Activated CD4-positive, alpha-beta T cell treated with anti-CD3 and anti-CD28 coated beads for 4 hours (primary cell): ENCODE results near the gene WBP4.

ENCODE experiments used
- DNase-seq, 2 donors: peaks; one replicate each; pipeline ENCODE4 v3.0.0-alpha.2; 2020

The WBP4 gene

DNA sequence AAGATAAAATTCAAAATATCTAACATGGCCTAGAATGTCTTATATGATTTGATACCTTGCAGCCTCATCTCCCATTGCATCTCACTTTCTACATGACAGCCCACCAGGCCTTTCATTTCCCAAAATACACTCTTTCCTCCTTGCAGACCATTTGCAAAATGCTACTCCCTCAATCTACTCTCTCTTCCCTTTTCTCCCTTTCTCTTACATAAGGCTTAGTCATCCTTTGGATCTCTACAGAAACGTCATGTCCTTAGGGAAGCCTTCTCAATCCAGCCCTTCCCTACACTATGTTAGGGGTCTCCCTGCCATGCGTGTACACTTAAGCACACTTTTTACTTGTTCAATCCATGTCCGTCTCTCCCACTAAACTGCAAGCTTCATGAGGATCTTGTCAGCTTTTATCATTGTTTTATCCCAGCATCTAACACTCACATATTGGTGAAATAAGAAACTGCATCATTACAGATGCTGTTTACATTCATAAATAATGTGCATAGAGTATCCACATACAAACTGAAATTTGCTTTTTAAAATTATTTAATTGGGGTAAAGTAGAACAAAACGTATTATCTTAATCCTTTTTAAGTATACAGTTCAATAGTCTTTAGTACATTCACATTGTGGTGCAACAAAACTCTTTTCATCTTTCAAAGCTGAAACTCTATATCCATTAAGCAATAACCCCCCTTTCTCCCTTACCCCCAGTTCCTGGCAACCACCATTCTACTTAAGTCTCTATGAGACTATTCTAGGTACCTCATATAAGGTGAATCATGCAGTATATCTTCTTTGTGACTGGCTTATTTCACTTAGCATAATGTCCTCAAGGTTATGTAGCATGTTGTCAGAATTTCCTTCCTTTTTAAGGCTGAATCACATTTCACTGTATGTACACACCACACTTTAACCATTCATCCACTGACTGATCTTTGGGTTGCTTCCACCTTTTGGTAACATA is 11.5 kb upstream of the WBP4 start:
- DNase-seq: no peak

DNA sequence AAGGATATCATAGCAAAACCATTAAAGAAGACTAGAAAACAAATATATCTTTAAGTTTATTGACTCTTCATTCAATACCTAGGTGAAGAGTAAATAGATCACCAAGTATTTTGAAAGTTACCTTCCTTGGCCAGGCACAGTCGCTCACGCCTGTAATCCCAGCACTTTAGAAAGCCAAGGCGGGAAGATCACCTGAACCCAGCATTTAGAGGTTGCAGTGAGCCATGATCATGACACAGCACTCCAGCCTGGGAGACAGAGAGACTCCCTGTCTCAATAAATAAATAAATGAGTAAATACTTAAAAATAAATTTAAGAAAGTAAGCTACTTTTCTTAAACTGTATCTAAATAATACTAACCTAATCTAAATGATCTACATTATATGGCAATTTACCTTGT is 8.9 kb upstream of the WBP4 start:
- no peak for DNase-seq

DNA sequence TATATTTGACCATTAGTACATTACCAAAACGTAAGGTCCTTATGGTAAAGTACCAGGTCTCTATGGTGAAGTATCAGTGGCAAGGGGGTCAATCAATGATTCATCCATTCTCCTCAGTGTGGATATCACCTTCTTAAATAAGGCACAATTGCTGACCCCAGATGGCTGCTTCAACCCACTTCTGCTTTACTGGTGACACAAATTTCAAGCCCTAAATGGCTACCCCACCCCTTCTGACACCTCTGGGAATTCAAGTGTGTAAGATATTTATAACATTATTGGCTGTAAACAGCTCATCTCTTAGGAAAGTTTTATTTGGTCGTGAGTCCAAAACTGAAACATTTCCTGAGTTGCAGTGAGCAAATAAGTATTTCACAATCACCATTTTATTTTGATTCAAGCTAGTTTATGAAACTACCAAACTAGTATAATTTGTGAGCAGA is 7.9 kb upstream of the WBP4 start:
- no peak for DNase-seq

DNA sequence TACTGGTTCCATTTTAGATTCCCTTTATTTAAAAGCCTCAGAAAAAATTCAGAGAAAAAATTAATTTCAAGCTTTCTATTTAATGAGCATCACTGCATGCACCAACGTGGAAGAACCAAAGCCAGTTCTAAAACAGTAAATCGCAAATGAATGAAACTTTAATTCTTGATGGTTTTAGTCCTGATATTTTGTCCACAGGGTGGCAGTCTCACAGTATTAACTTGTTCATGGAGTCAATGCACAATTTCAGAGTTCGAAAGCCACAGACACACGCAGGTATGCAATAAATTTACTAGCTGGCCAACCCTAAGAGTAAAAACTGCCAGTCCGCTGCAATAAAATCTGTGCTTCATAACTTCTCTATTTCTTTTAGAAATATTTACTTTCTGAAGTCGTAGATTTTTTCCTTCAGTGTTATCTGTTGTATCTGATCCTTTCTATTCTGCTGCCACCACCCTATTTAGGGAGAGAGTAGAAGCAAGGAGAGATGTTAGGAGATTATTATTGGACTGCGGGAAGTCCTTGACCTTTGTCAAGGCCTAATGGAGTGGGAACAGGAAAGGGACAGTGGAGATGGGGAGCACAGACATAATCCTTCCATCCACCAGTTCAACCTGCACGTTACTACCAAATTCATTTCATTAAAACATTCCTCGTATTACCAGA is 7.0 kb upstream of the WBP4 start:
- DNase-seq: peak; percentile 45 to 54

DNA sequence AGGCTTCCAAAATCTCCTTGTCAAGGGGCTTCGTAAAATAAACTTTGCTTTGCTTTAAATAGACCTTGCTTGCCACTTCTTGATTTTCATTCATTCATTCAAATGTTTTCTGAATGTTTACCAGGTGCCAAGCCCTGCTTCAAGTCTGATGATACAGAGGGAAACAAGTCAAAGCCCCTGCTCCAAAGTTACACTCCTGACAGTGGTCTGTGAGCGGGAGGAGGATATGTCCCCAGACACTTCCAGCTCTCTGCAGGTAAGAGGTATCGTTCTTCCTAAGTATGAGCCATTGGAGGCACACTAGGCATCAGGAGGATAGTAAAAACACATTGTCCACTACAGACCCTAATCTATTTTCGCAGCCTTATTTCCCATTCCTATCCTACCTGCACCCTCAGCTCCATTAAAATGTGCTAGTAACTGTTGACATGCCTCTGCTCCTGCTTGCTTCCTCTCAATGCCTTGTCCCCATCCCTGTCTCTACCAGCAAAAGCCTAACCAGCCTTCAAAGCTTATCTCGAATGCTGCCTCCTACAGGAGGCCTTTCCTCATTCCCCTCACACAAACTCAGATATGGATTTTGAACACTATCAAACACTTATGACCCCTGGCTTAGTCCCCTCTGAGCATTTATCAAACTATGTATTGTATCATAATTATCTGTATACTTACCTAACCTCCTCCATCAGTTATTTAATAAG is 6.2 kb upstream of the WBP4 start:
- DNase-seq: no peak

DNA sequence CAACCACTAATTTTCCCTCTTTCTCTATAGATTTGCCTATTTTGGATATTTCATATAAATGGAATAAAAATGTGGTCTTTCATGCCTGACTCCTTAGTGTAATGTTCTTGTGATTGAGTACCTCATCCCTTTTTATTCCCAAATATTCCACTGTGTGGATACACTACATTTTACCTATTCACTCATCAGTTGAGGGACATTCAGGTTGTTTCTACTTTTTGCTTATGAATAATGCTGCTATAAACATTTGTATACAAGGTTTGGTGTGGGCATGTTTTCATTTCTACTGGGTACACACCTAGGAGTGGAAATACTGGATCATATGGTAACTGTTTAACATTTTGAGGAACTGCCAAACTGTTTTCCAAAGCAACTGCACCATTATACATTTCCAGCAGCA is 5.1 kb upstream of the WBP4 start:
- DNase-seq: no peak

DNA sequence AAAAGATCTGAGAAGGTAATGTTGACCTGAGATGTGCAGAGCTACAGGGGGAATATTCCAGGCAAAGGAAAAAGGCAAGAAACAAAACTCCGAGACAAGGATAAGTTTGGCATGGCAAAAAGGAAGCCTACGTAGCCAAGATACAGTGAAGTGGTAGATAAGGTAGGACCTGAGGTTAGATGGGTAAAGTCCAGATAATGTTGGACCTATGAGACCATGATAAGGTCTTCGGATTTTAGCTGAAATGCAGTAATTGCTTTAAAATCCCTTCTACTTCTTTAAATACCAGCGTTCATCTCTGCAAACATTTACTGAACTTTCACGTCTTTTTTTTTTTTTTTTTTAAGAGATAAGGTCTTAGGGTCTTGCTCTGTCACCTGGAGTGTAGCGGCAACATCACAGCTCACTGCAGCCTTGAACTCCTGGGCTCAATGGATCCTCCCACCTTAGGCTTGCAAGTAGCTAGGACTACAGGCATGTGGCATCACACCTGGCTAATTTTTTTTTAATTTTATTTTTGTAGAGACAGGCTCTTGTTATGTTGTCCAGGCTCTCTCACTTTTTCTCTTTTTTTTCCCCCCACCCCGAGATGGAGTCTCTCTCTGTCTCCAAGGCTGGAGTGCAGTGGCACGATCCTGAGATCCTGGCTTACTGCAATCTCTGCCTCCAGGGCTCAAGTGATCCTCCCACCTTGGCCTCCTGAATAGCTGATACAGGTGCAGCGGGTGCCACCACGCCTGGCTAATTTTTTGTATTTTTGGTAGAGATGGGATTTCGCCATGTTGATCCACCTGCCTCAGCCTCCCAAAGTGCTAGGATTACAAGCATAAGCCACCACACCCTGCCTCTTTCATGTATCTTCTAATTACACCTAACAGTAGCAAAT is 4.2 kb upstream of the WBP4 start:
- DNase-seq: no peak

DNA sequence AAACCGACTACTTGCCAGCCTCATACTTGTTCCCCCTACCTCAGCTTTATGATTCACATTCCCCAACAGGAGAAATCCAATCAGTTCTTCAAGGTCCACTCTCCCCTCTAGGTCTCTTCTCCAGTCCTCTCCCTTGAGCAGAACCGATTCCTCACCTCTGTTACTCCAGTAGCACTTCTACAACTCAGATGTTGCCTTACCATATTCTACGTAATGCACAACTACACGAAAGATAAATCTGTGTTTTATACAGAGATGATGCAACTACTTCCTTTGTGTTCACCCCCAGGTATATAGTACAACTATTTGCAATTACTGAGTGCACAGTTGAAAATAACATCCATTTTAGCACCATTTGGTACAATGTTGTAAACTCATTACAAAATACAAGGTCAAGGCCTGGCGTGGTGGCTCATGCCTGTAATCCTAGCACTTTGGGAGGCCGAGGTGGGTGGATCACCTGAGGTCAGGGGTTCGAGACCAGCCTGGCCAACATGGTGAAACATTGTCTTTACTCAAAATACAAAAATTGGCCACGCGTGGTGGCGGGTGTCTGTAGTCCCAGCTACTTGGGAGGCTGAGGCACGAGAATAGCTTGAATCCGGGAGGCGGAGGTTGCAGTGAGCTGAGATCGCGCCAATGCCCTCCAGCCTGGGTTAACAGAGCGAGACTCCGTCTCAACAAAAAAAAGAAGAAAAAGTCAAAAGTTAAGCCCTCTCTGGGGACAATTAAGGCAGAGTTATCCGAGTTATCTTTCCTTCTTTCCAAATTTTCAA is 2.8 kb upstream of the WBP4 start:
- DNase-seq: no peak

DNA sequence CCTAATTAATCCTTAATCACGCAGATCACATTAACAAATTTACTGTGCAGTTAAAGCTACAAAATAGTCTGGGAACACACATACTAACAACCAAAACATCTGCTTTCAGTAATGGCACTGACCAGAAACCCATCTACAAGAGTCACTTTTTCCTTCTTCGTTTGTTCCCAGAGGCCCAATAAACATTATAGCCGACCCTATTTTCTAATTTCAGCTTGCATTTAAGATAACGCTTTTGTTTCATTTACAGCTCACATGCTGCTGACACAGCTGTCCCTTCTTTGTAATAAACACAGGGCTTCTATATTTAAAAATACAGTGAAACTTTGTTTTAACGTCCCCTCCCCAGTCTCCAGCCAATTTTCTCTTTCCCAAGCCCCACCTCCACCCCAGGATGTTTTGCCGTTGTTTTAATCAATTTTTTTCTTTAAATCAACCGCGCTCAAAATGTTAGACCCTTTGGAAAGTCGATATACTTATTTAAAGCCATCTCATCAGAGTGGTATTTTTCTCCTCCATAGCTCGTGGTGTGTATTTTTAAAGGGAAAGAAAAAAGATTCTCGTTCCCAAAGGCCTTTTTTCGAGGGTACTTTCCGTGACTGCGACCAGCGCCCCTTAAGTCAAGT is 1.7 kb upstream of the WBP4 start:
- DNase-seq: no peak

DNA sequence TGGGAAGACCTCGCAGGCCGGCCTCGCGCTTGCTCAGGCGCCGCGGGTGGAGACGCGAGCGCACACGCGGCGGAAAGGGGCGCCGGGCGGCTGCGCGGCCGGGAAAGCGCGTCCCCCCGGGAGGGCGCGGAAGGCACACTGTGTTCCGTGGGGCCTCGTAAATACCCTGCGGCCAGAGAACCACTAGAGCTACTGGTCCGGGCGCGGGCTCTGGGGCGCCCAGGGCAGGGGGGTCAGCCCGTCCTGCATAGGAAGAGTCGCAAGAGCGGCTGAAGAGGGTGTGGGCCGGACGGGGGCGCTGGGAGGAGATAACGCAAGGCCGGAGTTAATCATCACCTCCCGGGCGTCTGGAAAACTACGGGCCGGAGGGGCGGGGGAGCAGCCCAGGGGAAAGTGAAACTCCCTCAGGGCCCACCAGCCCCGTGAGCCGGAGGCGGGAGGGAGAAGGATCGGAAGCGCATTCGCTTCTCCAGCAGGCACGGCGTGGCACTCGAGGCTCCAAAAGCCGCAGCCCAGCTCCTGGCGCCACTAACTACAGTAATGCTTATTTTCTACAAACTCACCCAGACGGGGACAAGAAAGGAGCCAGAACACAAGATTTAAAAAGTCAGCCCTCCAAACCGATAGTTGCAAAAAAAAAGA is 1.1 kb upstream of the WBP4 start:
- DNase-seq: peak; percentile 68 to 82

DNA sequence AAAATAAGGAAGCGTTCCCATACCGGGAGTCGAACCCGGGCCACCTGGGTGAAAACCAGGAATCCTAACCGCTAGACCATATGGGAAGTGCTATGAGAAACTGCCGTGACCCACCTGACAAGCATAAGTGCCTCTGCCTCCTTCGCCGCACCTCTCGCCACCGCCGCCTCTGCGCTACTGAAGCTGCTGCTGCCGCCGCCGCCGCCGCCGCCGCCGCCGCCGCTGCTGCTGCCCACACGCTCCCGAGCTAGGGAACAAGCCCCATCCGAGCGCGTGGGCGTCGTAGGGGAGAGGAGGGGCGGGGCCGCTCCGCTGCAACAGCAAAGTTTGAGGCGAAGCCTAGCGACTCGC is 610 bp upstream of the WBP4 start:
- DNase-seq: peak; percentile 93 to 95

DNA sequence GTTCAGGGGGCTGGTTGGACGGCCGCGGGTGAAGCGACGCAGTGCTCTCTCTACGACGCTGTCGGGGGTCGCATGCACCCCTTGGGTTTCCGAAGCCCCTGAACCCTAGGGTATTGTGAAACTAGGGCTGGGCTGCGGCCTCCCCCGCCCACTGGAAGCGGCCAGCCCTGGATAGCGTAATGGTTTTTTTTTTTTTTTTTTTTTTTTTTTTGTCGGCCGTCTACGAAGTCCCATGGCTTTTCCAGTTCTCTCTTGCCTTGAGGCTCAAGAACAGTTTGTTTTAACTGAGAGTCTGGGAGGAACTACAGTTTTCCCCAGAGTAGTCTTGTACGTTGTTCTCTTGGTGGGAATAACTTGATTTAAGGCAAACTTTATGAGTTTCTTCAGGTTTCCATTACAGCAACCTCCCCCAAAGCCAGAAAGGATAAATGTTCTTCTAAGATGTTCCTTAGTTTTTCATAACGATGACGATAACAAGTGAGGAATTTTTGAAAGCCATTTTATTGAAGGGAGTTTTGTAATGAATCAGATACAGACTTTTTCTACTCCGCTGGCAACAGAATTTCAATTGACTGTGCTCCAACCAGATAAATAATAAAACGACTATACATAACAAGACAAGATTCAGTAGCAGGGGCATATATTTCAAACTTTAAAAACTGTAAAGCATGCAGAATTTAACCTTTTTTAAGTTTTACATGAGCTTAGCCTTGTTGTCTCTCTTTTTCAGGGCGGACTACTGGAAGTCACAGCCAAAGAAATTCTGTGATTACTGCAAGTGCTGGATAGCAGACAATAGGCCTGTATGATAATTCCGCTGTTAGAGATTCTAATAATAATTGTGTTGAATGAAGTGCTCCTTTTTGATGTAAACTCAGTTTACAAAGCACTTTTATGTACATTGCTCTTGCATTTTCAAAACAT is 867 bp downstream of the WBP4 start:
- DNase-seq: no peak

DNA sequence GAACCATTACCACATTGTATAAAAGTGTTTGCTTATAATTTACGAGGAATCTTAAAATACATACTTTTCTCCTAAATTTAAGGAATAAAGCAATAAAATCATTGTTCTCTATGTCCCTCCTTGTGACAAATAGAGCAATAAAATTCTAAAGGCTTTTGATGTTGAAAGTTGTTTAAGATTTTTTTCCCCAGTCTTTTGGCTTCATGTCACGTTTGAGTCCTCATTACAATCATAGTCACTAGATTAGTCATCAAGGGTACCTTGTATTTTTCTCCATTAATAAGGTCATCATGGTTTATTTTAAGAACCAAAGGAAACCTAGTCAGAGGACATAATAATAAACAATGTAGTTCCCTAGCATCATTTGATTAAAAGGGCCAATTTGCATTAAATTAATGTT is 3.2 kb downstream of the WBP4 start:
- no peak for DNase-seq

DNA sequence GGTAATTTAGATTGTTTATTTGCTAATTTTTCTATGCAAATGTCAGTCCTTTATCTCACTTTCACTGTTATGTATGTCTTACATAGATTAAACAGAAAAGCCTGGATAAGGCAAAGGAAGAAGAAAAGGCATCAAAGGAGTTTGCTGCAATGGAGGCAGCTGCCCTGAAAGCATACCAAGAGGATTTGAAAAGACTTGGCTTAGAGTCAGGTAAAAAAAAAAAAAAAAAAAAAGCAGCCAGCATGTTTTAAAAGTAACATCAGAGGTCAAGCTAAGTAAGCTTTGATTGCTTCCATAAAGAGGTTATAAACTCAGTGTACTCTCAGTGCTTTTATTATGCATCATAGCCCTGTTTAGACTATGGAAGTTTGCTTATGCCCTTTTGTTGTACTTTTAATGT is 3.8 kb downstream of the WBP4 start:
- DNase-seq: no peak

DNA sequence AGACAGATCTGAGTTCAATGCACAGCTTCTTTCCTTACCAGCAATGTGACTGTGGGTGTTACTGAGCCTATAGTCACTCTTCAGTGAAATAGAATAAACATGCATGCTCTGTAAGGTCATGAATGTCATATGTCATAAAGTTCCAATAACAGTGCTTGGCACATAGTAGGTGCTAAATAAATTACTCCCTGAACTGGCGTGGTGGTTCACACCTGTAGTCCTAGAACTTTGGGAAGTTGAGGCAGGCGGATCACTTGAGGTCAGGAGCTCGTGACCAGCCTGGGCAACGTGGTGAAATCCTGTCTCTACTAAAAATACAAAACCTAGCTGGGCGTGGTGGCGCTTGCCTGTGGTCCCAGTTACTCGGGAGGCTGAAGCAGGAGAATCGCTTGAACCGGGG is 13.2 kb downstream of the WBP4 start:
- DNase-seq: no peak

DNA sequence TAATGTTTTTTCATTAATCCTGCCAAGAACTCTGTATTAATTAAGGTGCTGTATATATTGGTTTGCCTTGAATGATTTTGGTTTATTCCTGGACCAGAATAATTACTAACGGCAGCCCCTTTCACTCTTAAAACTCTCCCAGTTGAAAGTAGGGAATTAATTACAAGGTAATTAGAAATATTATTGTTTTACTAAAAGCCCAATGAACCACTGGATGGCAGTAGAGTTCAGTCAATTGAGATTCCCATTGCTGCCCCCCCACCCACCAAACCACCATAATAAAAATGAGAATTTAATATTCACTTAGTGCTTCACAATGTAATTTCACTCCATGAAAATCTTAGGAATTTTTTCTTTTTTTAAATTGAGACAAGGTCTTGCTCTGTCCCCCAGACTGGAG is 13.7 kb downstream of the WBP4 start:
- peak; percentile 49 to 63 for DNase-seq

DNA sequence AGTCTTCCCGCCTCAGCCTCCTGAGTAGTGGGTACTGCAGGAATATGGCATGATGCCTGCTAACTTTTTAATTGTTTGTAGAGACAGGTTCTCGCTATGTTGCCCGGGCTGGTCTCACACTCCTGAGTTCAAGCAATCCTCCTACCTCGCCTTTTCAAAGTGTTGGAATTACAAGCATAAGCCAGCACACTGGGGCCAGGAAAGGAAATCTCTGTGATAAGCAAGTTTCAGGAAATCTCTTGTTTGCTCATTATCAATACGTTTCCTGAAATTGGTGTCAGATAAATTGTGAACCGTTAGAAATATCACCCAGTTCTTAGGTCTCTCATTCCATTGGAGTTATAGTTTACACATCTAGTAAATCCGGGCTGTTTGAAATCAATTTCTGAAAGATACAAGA is 14.2 kb downstream of the WBP4 start:
- DNase-seq: no peak

DNA sequence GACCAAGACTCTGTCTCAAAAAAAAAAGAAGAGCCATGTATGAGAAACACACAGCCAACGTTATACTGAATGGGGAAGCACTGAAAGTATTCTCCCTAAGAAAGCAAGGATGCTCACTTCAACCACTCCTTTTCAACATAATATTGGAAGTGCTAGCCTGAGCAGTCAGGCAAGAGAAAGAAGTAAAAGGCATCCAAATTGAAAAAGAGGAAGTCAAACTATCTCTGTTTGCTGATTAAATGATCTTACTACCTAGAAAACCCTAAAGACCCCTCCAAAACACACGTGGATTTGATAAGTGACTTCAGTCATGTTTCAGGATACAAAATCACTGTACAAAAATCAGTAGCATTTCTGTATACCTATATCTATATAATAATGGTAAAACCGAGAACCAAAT is 16.2 kb downstream of the WBP4 start:
- DNase-seq: no peak

DNA sequence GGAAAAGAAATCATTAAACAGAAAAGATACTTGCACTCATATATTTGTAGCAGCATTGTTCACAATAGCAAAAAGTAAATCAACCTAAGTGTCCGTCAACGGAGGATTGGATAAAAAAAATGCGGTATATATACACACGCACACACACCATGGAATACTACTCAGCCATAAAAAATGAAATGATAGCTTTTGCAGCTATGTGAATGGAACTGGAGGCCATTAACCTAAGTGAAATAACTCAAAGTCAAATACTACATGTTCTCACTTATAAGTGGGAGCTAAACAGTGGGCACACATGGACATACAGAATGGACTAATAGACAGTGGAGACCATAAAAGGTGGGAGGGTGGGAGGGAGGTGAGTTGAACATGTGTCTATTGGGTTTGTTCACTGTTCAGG is 18.4 kb downstream of the WBP4 start:
- DNase-seq: no peak
